ENCODE results near the gene TSHZ2.
A peak's percentile ranks its signal among the peaks of the same experiment; 100 is the strongest.

The TSHZ2 gene

GRCh38 chr20:53334861-53335260, 362.7 kb downstream of the TSHZ2 start:
- Mint-ChIP-seq H3K27ac (no peak overlapping the region), H3K36me3 (ENCODE audit: low read depth) (no peaks in the 10 kb centered on the region), H3K27me3 (ENCODE audit: low read depth) (no peaks in the 10 kb centered on the region), H3K4me3 (no peak overlapping the region), H3K4me1 (peaks cover 38% of the 10 kb centered on the region), H3K9me3 (no peaks in the 10 kb centered on the region)
- TF ChIP-seq CTCF (IDR thresholded peaks at IDR 0.05; ENCODE audit: unreplicated experiment in 3 of 3), result no peak

GRCh38 chr20:53335555-53335954, 363.4 kb downstream of the TSHZ2 start:
- H3K4me1 Mint-ChIP-seq, result peaks cover 32% of the 10 kb centered on the region
- H3K4me3 Mint-ChIP-seq, result no peak overlapping the region
- TF ChIP-seq CTCF (IDR thresholded peaks at IDR 0.05; ENCODE audit: unreplicated experiment in 3 of 3), result no peak
- H3K9me3 Mint-ChIP-seq, result no peaks in the 10 kb centered on the region
- H3K27me3 Mint-ChIP-seq (ENCODE audit: low read depth), result no peaks in the 10 kb centered on the region
- H3K27ac Mint-ChIP-seq, result no peak overlapping the region
- H3K36me3 Mint-ChIP-seq (ENCODE audit: low read depth), result no peaks in the 10 kb centered on the region

GRCh38 chr20:53336892-53337291, 364.7 kb downstream of the TSHZ2 start:
- no peaks in the 10 kb centered on the region for H3K9me3 Mint-ChIP-seq
- no peaks in the 10 kb centered on the region for H3K36me3 Mint-ChIP-seq (ENCODE audit: low read depth)
- peak in 1 of 3 experiments; percentile 8 for TF ChIP-seq CTCF (IDR thresholded peaks at IDR 0.05; ENCODE audit: unreplicated experiment in 3 of 3)
- no peaks in the 10 kb centered on the region for H3K27me3 Mint-ChIP-seq (ENCODE audit: low read depth)
- peak overlapping the region in 1 of 3 experiments; percentile 89 for H3K27ac Mint-ChIP-seq
- H3K4me1 Mint-ChIP-seq, result peaks cover 18% of the 10 kb centered on the region
- no peak overlapping the region for H3K4me3 Mint-ChIP-seq

- Mint-ChIP-seq H3K4me3 (no peak overlapping the region), H3K27me3 (ENCODE audit: low read depth) (no peaks in the 10 kb centered on the region), H3K4me1 (peaks cover 12% of the 10 kb centered on the region), H3K36me3 (ENCODE audit: low read depth) (no peaks in the 10 kb centered on the region), H3K9me3 (no peaks in the 10 kb centered on the region), H3K27ac (peak overlapping the region; percentile 57 to 89 (median 76))
- TF ChIP-seq CTCF (IDR thresholded peaks at IDR 0.05; ENCODE audit: unreplicated experiment in 3 of 3), result no peak
Observed at GRCh38 chr20:53337390-53338101, 365.4 kb downstream of the TSHZ2 start.

GRCh38 chr20:53338716-53339115, 366.6 kb downstream of the TSHZ2 start:
- H3K36me3 Mint-ChIP-seq (ENCODE audit: low read depth), result no peaks in the 10 kb centered on the region
- H3K27me3 Mint-ChIP-seq (ENCODE audit: low read depth), result no peaks in the 10 kb centered on the region
- no peak overlapping the region for H3K4me3 Mint-ChIP-seq
- H3K27ac Mint-ChIP-seq, result no peak overlapping the region
- no peaks in the 10 kb centered on the region for H3K9me3 Mint-ChIP-seq
- peaks cover 3% of the 10 kb centered on the region for H3K4me1 Mint-ChIP-seq
- no peak for TF ChIP-seq CTCF (IDR thresholded peaks at IDR 0.05; ENCODE audit: unreplicated experiment in 3 of 3)

- Mint-ChIP-seq H3K36me3 (ENCODE audit: low read depth) (peaks cover 7% of the 10 kb centered on the region), H3K4me1 (peaks cover 21% of the 10 kb centered on the region), H3K27ac (no peak overlapping the region), H3K27me3 (ENCODE audit: low read depth) (no peaks in the 10 kb centered on the region), H3K9me3 (no peaks in the 10 kb centered on the region), H3K4me3 (no peak overlapping the region)
- TF ChIP-seq CTCF (IDR thresholded peaks at IDR 0.05; ENCODE audit: unreplicated experiment in 3 of 3), result no peak
Observed at GRCh38 chr20:53342429-53342828, 370.3 kb downstream of the TSHZ2 start.
